ENCODE data around the gene APBA3. TPM values are rescaled to one million over a fixed set of nuclear protein-coding genes. Genes with fewer than 3 reads are reported as not detected.
"Not testable (repeated sequence)": the region's sequence is repeated elsewhere in the genome, so short reads cannot be mapped to it uniquely, and the experiment has no call there.

APBA3 gene
- total RNA-seq, 2 experiments from 2014 or later, result 55.8 to 64.7 TPM

DNA sequence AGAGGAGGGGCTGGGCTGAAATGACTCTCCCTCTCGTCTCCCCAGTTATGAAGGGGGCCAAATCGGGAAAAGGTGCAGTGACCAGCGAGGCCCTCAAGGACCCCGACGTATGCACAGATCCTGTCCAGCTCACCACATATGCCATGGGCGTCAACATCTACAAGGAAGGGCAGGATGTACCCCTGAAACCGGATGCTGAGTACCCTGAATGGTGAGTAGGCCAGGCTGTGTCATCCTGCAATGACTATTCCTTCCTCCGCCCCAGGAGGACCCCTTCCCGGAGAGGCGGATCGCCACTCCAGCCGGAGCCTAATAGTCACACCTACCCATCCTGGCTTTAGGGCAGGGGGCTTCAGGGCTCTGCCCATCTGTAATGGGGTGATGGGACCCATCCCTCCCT lies 3.6 kb upstream of the APBA3 start:
- H3K4me3 Mint-ChIP-seq, result no peak overlapping the region
- H3K4me1 Mint-ChIP-seq, result peaks cover 38% of the 10 kb centered on the region
- ChIA-PET CTCF (interaction anchor here (3.4 kb wide), 1 partner anchor 57 kb away, joined by 35 read pairs; no protein-coding TSS in a partner anchor), POLR2A (interaction anchor here (2.2 kb wide), 1 partner anchor 10 kb away, joined by 5 read pairs; no protein-coding TSS in a partner anchor)
- H3K27me3 Mint-ChIP-seq, result no peaks in the 10 kb centered on the region
- no peak overlapping the region for H3K27ac Mint-ChIP-seq
- DNase-seq, result no peak
- H3K36me3 Mint-ChIP-seq (ENCODE audit: low read depth), result peaks cover 26% of the 10 kb centered on the region
- no peaks in the 10 kb centered on the region for H3K9me3 Mint-ChIP-seq

DNA sequence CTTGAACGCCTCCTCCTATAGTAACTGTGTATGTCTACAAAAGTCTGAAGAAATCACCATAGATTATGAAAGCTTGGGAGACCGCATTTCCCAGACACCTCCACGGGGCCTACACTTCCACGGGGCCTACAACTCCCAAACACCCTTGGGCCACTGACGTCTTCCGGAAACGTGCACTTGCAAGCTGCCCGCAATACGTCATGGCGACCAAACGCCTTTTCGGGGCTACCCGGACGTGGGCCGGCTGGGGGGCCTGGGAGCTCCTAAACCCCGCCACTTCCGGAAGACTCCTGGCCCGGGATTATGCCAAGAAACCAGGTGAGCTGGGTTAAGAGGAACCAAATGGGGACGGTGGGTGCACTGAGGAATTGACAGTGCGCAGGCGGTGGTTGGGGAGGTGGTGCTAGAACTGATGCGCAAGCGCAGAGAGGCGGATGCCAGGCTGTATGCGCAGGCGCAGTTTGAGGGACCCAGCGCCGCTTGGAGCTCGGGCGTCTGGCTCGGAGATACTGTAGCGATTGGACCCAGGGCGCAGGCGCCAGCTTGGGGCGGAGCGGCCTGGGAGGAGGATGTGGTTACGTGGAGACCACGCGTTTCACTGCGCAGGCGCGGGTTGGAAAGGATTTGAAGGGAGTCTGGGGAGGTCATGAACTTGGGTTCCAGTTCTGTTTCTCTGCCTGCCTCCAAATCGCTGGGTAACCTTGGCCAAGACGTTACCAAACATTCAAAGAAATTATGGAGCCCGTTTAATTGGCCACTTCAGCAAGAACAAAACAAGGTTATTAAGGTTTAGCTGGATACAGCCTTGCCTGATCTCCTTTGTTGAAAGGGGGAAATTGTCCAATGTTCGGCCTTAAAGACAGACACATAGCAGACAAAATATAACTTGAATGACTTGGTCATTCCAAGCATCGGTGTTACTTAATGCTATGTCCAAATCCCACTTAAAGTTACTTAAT lies 1.3 kb upstream of the APBA3 start, which contains the start of gene MRPL54:
MRPL54 (plus strand) TSS at position 182 of the 959 bp plus-strand sequence; CDS start at position 201, 19 bp downstream.
- Mint-ChIP-seq H3K9me3 (no peaks in the 10 kb centered on the region), H3K36me3 (ENCODE audit: low read depth) (peaks cover 34% of the 10 kb centered on the region), H3K4me3 (peak within 1 kb of the TSS; percentile 90), H3K27ac (peak within 1 kb of the TSS; percentile 98), H3K4me1 (peaks cover 45% of the 10 kb centered on the region), H3K27me3 (no peaks in the 10 kb centered on the region)
- POLR2A ChIA-PET, result interaction anchor here (0.8 to 3.8 kb wide), 23 partner anchors 8 to 708 kb away, joined by 3 to 53 read pairs (median 6); partner anchors contain the start of genes DAPK3, EEF2, RAX2 and YJU2
- CTCF ChIA-PET, result interaction anchor here (0.5 to 3.4 kb wide), 26 partner anchors 8 to 1028 kb away, joined by 3 to 35 read pairs (median 4); partner anchors contain the start of genes FEM1A, PIP5K1C and RAX2
- peak; percentile 100 for DNase-seq

DNA sequence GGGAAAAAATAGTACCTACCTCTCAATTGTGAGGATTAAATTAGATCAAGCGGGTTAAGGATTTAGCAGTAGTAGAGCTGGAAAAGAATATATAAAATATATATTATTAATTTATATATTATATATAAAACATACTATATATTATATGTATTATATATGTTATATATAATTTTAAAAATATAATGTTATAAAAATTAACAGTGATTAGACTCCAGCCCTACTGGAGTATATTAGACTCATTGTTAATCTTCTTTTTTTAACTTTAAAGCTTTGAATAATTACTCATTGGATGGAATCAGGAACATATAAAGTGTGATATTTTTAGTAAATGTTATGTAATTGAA lies 610 bp upstream of the APBA3 start:
- CTCF ChIA-PET, result interaction anchor here (0.8 to 3.4 kb wide), 17 partner anchors 9 to 1029 kb away, joined by 3 to 35 read pairs (median 5); partner anchors contain the start of genes FEM1A, PIP5K1C and RAX2
- H3K4me3 Mint-ChIP-seq, result peak overlapping the region; percentile 90
- H3K4me1 Mint-ChIP-seq, result peaks cover 42% of the 10 kb centered on the region
- POLR2A ChIA-PET, result interaction anchor here (0.8 to 3.8 kb wide), 21 partner anchors 9 to 709 kb away, joined by 3 to 53 read pairs (median 6); partner anchors contain the start of genes DAPK3, EEF2, RAX2 and YJU2
- no peak for DNase-seq
- peaks cover 31% of the 10 kb centered on the region for H3K36me3 Mint-ChIP-seq (ENCODE audit: low read depth)
- H3K9me3 Mint-ChIP-seq, result no peaks in the 10 kb centered on the region
- no peaks in the 10 kb centered on the region for H3K27me3 Mint-ChIP-seq
- peak overlapping the region; percentile 98 for H3K27ac Mint-ChIP-seq

DNA sequence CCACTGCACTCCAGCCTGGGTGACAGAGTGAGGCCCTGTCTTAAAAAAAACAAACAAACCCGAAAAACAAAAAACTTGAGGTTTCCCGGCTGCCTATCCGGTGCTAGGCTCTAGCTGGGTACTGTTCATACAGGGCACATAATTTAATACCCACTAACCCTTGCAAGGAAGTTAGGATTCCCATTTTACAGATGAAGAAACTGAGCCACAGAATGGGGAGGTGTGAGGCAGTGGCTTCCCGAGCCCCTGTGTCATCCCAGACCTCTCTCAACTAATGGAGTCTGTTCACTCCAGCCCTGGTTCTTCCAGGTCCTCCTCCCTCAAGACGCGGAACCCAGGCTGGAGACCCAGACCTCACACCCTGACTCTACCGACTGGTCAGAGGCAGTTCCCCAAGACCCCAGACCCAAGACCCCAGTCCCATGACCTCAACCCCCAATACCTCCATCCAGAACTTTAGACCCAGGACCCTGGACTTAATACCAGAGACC lies 576 bp downstream of the APBA3 start:
- CTCF ChIA-PET, result interaction anchor here (0.7 to 1.5 kb wide), 4 partner anchors 9 to 61 kb away, joined by 3 to 9 read pairs (median 4); no protein-coding TSS in a partner anchor
- Mint-ChIP-seq H3K4me1 (peaks cover 37% of the 10 kb centered on the region), H3K9me3 (no peaks in the 10 kb centered on the region), H3K4me3 (peak overlapping the region; percentile 90), H3K27ac (peak overlapping the region; percentile 94), H3K27me3 (no peaks in the 10 kb centered on the region), H3K36me3 (ENCODE audit: low read depth) (peaks cover 28% of the 10 kb centered on the region)
- POLR2A ChIA-PET, result interaction anchor here (0.6 to 3.8 kb wide), 9 partner anchors 10 to 514 kb away, joined by 3 to 53 read pairs (median 5); partner anchors contain the start of genes EEF2 and RAX2
- peak; percentile 43 for DNase-seq

DNA sequence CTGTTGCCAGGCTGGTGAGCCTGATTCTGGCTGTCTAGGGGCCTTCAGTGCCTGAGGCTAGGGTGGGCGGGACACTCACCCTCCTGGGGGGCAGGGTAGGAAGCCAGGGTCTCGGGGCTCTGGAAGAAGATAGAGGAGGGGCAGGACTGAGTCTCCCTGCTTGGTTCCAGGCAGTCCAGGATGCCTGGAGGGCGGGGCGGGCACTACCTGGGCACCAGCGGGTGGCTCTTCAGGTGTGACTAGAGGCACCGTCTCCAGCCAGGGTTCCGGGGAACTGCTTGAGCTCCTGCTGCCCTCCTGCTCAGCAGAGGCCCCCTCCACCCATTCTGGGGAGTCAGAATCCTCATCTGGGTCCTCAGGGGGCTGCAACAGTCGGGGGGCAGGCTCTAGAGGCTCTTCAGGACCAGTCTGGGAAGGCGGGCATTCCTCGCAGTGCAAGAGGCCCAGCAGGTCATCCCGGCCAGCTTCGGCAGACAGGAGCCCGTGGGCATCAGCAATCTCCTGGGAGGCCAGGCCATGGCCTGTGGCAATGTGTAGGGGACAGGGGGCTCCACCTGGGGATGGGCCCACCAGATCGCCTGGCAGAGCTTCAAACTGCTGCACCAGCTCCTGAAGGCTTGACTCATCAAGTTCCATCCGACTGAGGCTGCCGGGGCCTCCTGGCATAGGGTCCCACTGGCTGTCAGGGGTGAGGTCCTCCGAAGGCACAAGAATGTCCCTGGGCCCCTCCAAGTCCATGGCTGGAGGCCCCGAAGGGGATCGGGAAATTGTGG lies 1.8 kb downstream of the APBA3 start:
- POLR2A ChIA-PET, result interaction anchor here (1.0 to 1.6 kb wide), 4 partner anchors 16 to 226 kb away, joined by 3 to 5 read pairs (median 4); partner anchors contain the start of gene EEF2
- no peak overlapping the region for H3K27ac Mint-ChIP-seq
- H3K4me1 Mint-ChIP-seq, result peaks cover 45% of the 10 kb centered on the region

DNA sequence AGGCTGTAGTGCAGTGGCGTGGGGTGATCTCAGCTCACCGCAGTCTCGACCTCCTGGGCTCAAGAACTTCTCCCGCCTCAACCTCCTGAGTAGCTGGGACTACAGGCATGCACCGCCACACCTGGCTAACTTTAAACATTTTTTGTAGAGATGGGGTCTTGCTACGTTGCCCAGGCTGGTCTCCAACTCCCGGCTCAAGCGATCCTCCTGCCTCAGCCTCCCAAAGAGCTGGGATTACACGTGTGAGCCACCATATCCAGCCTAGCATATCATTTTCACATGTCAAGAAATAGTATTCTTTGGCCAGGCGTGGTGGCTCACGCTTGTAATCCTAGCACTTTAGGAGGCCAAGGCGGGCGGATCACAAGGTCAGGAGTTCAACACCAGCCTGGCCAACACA lies 3.2 kb downstream of the APBA3 start:
- DNase-seq, H3K27ac Mint-ChIP-seq: not testable (repeated sequence)
- POLR2A ChIA-PET, result interaction anchor here (1.3 kb wide), 1 partner anchor 64 kb away, joined by 4 read pairs; no protein-coding TSS in a partner anchor

More for the DNA sequence above, 1.8 kb downstream of the APBA3 start:
- CTCF ChIA-PET, result interaction anchor here (1.9 kb wide), 1 partner anchor 63 kb away, joined by 5 read pairs; no protein-coding TSS in a partner anchor
- no peak for DNase-seq
- Mint-ChIP-seq H3K36me3 (ENCODE audit: low read depth) (peaks cover 34% of the 10 kb centered on the region), H3K4me3 (peak overlapping the region; percentile 90), H3K27me3 (no peaks in the 10 kb centered on the region), H3K9me3 (no peaks in the 10 kb centered on the region)

DNA sequence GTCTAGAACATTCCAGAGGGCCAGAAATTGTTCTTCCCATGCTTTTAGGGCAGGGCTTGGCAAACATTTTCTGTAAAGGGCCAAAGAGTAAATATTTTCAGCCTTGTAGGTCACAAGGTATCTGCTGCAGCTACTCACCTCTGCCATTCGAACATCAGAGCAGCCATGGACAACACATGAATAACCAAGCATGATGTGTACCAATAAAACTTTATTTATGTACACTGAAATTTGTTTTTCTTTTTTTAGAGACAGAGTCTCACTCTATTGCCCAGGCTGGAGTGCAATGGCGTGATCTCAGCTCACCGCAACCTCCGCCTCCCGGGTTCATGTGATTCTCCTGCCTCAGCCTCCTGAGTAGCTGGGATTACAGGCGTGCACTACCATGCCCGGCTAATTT lies 3.8 kb downstream of the APBA3 start:
- H3K27me3 Mint-ChIP-seq, H3K9me3 Mint-ChIP-seq, POLR2A ChIA-PET, DNase-seq, H3K27ac Mint-ChIP-seq, H3K4me3 Mint-ChIP-seq: not testable (repeated sequence)
- Mint-ChIP-seq H3K4me1 (peaks cover 39% of the 10 kb centered on the region), H3K36me3 (ENCODE audit: low read depth) (peaks cover 35% of the 10 kb centered on the region)
- CTCF ChIA-PET, result interaction anchor here (1.9 kb wide), 1 partner anchor 65 kb away, joined by 5 read pairs; no protein-coding TSS in a partner anchor

More for the DNA sequence above, 3.2 kb downstream of the APBA3 start:
- H3K36me3 Mint-ChIP-seq (ENCODE audit: low read depth), result peaks cover 37% of the 10 kb centered on the region
- H3K9me3 Mint-ChIP-seq, H3K27me3 Mint-ChIP-seq, H3K4me3 Mint-ChIP-seq: not testable (repeated sequence)
- CTCF ChIA-PET, result interaction anchor here (1.9 kb wide), 1 partner anchor 64 kb away, joined by 5 read pairs; no protein-coding TSS in a partner anchor
- H3K4me1 Mint-ChIP-seq, result peaks cover 44% of the 10 kb centered on the region

DNA sequence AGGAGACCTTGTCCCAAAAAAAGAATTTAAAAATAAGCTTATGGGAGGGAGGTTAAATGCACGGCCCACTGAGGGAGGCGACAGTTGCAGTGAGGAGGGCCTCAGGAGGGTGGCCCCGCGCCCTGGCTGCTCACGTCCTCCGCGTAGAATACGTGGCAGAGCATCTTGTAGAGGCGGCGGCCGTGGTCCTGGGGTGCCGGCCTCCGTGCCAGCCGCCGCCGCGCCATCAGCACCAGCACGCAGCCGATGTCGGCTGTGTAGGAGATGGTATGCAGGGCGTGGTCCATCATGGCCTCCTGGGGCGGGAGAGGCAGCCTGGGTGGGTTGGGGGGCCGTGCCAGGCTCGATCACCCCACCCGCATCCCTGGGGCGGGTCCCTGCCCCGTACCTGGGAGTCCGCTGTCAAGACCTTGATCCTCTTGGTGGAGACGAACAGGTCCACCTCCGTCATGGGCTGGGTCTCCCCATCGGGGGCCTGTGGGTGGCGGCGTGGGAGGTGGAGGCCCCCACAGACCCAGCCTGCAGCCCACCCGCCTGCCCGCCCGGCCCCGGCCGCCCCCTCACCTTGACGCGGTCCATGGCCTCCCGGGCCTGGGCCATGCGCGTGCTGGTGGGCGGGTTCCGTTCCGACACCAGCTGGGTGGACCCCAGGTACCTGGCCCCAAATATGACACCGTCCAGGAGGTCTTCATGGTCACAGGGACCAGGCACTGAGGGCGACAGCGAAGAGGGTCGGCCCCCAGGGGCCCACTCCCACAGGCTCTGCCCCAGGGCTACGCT lies 7.7 kb downstream of the APBA3 start:
- no peaks in the 10 kb centered on the region for H3K27me3 Mint-ChIP-seq
- no peak overlapping the region for H3K27ac Mint-ChIP-seq
- H3K4me1 Mint-ChIP-seq, result peaks cover 14% of the 10 kb centered on the region
- ChIA-PET POLR2A (no interaction called here), CTCF (no interaction called here)
- no peak for DNase-seq
- no peak overlapping the region for H3K4me3 Mint-ChIP-seq
- H3K36me3 Mint-ChIP-seq (ENCODE audit: low read depth), result peaks cover 35% of the 10 kb centered on the region
- no peaks in the 10 kb centered on the region for H3K9me3 Mint-ChIP-seq

DNA sequence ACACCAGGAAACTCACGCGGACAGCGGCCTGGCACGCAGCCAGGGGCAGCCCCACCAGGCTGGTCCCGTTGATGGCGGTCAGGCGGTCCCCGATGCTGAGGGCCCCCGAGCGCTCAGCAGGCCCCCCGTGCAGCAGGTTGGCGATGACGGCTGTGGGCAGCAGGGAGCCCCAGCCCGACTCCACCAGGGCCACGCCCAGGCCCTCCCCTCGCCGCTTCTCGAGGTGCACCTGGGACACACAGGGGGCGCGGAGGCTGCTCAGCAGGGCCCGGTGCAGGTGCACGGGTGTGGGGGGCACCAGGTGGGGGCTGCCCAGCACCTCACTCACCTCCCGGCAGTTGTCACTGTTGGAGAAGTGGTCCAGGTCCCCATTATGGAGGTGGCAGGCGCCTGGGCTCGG lies 9.0 kb downstream of the APBA3 start:
- peaks cover 35% of the 10 kb centered on the region for H3K36me3 Mint-ChIP-seq (ENCODE audit: low read depth)
- H3K27me3 Mint-ChIP-seq, result no peaks in the 10 kb centered on the region
- ChIA-PET POLR2A (no interaction called here), CTCF (interaction anchor here (0.6 kb wide), 1 partner anchor 8 kb away, joined by 3 read pairs; no protein-coding TSS in a partner anchor)
- no peak overlapping the region for H3K4me3 Mint-ChIP-seq
- H3K9me3 Mint-ChIP-seq, result no peaks in the 10 kb centered on the region
- peaks cover 13% of the 10 kb centered on the region for H3K4me1 Mint-ChIP-seq
- no peak for DNase-seq
- no peak overlapping the region for H3K27ac Mint-ChIP-seq

DNA sequence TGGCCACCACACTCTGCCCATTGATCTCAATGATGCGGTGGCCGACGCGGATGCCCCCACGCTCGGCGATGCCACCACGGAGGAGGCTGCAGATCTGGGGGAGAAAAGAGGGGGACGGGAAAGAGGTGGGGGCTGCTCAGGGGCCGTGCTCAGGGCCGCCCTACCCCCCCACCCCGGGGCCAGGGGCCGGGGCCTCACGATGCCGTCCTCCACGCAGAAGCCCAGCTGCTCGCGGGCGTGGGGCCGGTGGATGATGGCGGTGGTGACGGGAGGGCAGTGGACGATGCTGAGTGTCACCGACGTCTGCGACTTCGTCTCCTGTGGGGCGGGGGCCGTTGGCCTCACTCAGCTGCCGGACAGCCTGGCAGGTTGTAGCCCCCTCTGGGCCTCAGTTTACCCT lies 10.3 kb downstream of the APBA3 start:
- Mint-ChIP-seq H3K9me3 (no peaks in the 10 kb centered on the region), H3K27ac (no peak overlapping the region), H3K27me3 (no peaks in the 10 kb centered on the region), H3K4me3 (no peak overlapping the region), H3K4me1 (peaks cover 10% of the 10 kb centered on the region), H3K36me3 (ENCODE audit: low read depth) (peaks cover 30% of the 10 kb centered on the region)
- POLR2A ChIA-PET, result interaction anchor here (0.9 to 3.1 kb wide), 2 partner anchors 10 to 61 kb away, joined by 3 to 14 read pairs; partner anchors contain the start of genes APBA3 and MRPL54
- CTCF ChIA-PET, result no interaction called here
- no peak for DNase-seq

DNA sequence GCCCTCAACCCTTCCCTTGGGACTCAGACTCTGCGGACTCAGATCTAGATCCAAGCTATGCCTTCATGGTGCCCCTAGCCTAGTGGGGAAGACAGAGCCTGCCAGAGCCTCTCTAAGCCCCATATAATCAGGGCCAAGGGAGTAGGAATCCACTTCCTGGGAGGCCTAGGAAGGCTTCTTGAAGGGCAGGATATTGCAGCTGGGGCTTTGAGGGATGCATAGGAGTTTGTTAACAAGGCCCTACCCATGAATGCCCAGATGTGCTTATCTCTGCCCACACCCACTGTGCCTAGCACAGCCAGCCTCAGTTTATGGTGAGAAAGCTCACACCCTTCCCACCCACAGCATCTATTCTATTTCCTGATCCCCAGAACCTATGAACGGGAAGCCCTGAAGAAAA lies 11.3 kb downstream of the APBA3 start:
- POLR2A ChIA-PET, result interaction anchor here (1.5 to 3.1 kb wide), 2 partner anchors 10 to 12 kb away, joined by 6 to 14 read pairs; partner anchors contain the start of genes APBA3 and MRPL54
- Mint-ChIP-seq H3K4me1 (peaks cover 6% of the 10 kb centered on the region), H3K27ac (no peak overlapping the region), H3K4me3 (no peak overlapping the region), H3K36me3 (ENCODE audit: low read depth) (peaks cover 29% of the 10 kb centered on the region), H3K9me3 (no peaks in the 10 kb centered on the region), H3K27me3 (no peaks in the 10 kb centered on the region)
- no peak for DNase-seq
- CTCF ChIA-PET, result no interaction called here
